Effector memory CD8-positive, alpha-beta T cell (primary cell): Measurements from ENCODE around the gene XPOT.

Experiments used
- ATAC-seq: fragments of 150-1000 bp; cut with Tn5 transposase; replicated peaks from 2 replicates; pipeline ENCODE4 v1.10.0; 2021; ENCODE audit warnings: mild to moderate bottlenecking, moderate library complexity
- DNase-seq, 3 experiments: peaks; one replicate each; pipeline ENCODE4 v3.0.0; 2021
- H3K27ac Mint-ChIP-seq, 2 donors: one replicate each; pipeline ENCODE4 v1.8.0; 2022; ENCODE audit warnings: mild to moderate bottlenecking in 2 of 2, mixed read lengths in 2 of 2, moderate library complexity in 2 of 2
- H3K27me3 Mint-ChIP-seq, 2 donors: one replicate each; pipeline ENCODE4 v1.8.0; 2022; ENCODE audit warnings: mixed read lengths in 2 of 2
- H3K36me3 Mint-ChIP-seq: one replicate; pipeline ENCODE4 v1.8.0; 2022; ENCODE audit warnings: mild to moderate bottlenecking, moderate library complexity, mixed read lengths; ENCODE audit not compliant: insufficient read depth
- H3K4me1 Mint-ChIP-seq, 2 donors: one replicate each; pipeline ENCODE4 v1.8.0; 2022; ENCODE audit warnings: low read depth in 2 of 2, mixed read lengths in 2 of 2
- H3K4me3 Mint-ChIP-seq, 2 donors: one replicate each; pipeline ENCODE4 v1.8.0; 2022; ENCODE audit warnings: mild to moderate bottlenecking in 2 of 2, mixed read lengths in 2 of 2, moderate library complexity in 2 of 2
- H3K9me3 Mint-ChIP-seq, 2 donors: one replicate each; pipeline ENCODE4 v1.8.0; 2022; ENCODE audit warnings: mixed read lengths in 2 of 2

XPOT gene

DNA sequence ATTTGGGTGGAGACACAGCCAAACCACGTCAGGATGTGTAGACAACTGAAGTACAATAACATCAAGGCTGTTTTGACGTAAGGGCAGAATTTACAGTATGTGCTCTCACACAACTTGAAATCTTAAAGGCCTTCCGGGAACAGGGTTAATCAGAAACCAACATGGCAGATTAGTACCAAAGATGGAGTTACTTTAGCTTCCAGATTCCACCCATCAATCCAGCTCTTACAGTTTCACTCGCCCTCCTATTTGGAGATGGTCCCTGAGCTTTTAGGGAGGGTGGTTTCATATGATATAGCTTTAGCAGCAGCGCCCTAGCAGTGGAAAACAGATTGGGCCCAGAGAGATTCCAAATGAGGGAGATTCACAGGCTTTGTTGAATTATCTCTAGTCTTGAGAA is 2.0 kb upstream of the XPOT start:
- Mint-ChIP-seq H3K36me3 (peaks cover 21% of the 10 kb centered on the region), H3K27me3 (no peaks in the 10 kb centered on the region), H3K4me1 (peaks cover 11% of the 10 kb centered on the region in 2 donors), H3K9me3 (no peaks in the 10 kb centered on the region), H3K4me3 (no peak overlapping the region), H3K27ac (peak overlapping the region; percentile 9 to 13)
- ATAC-seq (no peak), DNase-seq (no peak)

- Mint-ChIP-seq H3K36me3 (peaks cover 24% of the 10 kb centered on the region), H3K9me3 (no peaks in the 10 kb centered on the region), H3K27ac (peak overlapping the region; percentile 96), H3K4me1 (peaks cover 11 to 13% of the 10 kb centered on the region in 2 donors), H3K27me3 (no peaks in the 10 kb centered on the region), H3K4me3 (peak overlapping the region; percentile 98)
- DNase-seq = peak; percentile 7 to 14 (median 12)
- ATAC-seq = peak; percentile 5
Observed at GRCh38 chr12:64404470-64405256, 471 bp downstream of the XPOT start.

DNA sequence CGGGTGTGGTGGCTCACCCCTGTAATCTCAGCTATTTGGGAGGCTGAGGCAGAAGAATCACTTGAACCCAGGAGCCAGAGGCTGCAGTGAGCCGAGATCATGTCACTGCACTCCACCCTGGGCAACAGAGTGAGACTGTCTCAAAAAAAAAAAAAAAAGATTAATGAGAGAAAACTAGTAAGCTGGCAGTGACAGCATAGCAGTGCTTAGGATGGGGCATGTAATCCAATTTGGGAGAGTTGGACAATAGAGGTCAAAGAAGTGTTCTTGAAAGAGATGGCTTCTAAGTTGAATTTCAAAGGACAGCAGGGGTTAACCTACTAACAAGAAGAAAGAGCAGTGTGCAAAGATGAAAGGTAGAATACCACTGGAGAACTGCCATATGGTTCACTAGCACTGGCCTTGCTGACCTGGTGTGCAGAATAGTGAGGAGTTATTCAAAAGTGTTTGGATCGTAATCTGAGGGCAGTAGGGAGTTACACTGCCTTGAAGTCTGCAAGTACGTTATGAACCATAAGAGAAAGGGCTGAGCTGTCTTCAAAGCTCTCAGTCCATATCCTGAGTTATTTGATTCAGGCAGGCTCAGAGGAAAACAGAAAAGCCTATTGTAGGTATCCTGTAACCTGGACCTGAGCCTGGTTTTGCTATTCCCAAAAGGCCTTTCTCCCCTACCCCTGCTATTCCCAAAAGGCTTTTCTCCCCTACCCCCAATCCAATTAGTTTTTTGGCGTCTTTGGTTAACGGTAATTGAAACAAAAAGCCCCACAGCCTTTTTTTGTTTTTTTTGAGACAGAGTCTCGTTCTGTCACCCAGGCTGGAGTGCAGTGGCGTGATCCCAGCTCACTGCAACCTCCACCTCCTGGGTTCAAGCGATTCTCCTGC is 3.4 kb downstream of the XPOT start:
- no peaks in the 10 kb centered on the region for H3K9me3 Mint-ChIP-seq
- H3K36me3 Mint-ChIP-seq = peaks cover 38% of the 10 kb centered on the region
- no peaks in the 10 kb centered on the region for H3K27me3 Mint-ChIP-seq
- H3K4me1 Mint-ChIP-seq = peaks cover 4 to 15% of the 10 kb centered on the region in 2 donors
- no peak for ATAC-seq
- H3K27ac Mint-ChIP-seq = peak overlapping the region in 1 of 2 donors; percentile 29
- DNase-seq = no peak
- H3K4me3 Mint-ChIP-seq = no peak overlapping the region

GRCh38 chr12:64411427-64411826 is 7.2 kb downstream of the XPOT start:
- no peaks in the 10 kb centered on the region for H3K27me3 Mint-ChIP-seq
- H3K27ac Mint-ChIP-seq = no peak overlapping the region
- DNase-seq (no peak), ATAC-seq (no peak)
- no peak overlapping the region for H3K4me3 Mint-ChIP-seq
- H3K4me1 Mint-ChIP-seq = peaks cover 2 to 4% of the 10 kb centered on the region in 2 donors
- H3K9me3 Mint-ChIP-seq = no peaks in the 10 kb centered on the region
- H3K36me3 Mint-ChIP-seq = peaks cover 52% of the 10 kb centered on the region

DNA sequence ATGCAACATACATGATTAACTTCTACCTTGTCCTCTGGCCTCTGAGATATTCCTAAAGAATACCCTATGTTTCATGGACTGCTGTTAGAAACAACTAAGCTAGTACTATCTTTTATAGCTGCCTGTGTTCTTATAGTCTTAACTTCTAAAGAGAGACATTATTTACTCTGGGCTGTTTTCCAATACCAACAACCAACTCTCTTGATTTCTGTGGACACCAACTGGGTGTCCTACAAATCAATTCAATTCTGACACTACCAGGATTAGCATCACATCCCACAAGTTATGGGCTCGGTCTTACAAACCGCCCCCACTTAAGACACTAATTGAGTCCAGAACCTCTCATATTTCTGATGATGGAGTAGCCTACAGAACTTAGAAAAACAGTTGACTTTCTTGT is 8.3 kb downstream of the XPOT start:
- ATAC-seq = no peak
- DNase-seq = no peak
- H3K4me1 Mint-ChIP-seq = peaks cover 2 to 4% of the 10 kb centered on the region in 2 donors
- peak overlapping the region in 1 of 2 donors; percentile 31 for H3K27ac Mint-ChIP-seq
- H3K36me3 Mint-ChIP-seq = peaks cover 55% of the 10 kb centered on the region
- no peak overlapping the region for H3K4me3 Mint-ChIP-seq
- H3K9me3 Mint-ChIP-seq = no peaks in the 10 kb centered on the region
- no peaks in the 10 kb centered on the region for H3K27me3 Mint-ChIP-seq

DNA sequence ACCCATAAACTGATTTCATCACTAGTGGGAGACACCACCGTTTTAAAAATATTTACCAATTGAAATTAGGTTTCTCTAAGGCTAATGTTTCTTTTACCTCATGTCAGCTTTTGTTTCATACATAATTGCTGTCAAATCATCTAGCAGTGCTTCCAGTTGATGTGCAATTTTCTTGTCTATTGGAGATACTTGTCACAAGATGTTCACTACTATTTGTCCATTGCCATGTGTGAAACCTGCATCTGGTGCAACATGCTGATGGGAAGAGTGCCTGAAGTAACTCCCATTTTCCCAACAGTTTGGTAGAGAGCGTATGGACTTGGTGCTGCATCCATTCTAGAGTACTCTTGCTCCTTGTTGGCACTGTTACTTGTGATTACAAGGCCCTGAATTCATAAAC is 9.7 kb downstream of the XPOT start:
- H3K4me3 Mint-ChIP-seq = no peak overlapping the region
- H3K9me3 Mint-ChIP-seq = no peaks in the 10 kb centered on the region
- peaks cover 0 to 4% of the 10 kb centered on the region in 2 donors for H3K4me1 Mint-ChIP-seq
- no peak for ATAC-seq
- H3K27me3 Mint-ChIP-seq = no peaks in the 10 kb centered on the region
- no peak overlapping the region for H3K27ac Mint-ChIP-seq
- no peak for DNase-seq
- peaks cover 67% of the 10 kb centered on the region for H3K36me3 Mint-ChIP-seq

DNA sequence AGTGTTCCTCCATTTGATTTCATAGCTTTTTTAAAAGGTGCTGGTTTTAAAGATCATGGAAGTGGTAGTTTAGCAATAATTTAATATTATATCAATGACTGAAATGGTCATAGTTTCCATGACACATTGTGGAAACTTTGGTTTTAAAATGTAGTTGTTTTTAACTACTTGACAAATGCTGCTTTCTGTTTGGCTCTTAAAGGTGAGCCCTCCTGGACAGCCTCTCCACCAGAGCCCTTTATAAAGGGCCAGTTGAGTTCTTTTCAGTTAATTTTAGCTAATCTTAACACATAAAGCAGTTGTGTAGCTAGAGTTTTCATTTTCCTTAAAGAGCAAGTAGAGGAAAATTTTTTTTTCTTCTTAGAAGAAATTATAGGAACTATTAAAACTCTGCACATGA is 14.0 kb downstream of the XPOT start:
- no peaks in the 10 kb centered on the region for H3K27me3 Mint-ChIP-seq
- ATAC-seq (no peak), DNase-seq (no peak)
- no peaks in the 10 kb centered on the region for H3K9me3 Mint-ChIP-seq
- peaks cover 0 to 4% of the 10 kb centered on the region in 2 donors for H3K4me1 Mint-ChIP-seq
- H3K36me3 Mint-ChIP-seq = peaks cover 89% of the 10 kb centered on the region
- H3K4me3 Mint-ChIP-seq = no peak overlapping the region
- H3K27ac Mint-ChIP-seq = no peak overlapping the region

DNA sequence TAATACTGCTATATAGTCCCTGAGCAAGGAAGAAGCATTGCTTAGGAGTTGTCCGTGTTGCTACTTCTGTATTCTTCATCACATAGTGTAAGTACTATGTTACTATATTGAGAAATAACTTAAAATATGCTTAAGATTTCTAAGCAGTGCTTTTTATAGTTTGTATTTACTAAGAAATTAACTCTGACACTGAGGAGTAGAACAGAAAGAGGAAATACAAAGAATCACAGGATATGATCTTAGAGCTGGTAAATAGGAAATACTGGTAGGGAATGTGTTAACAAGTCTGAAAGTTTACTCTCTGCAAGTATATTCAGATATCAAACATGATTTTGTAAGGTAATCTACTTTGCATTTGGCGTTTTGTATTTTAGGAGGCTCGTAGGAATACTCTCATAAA is 15.5 kb downstream of the XPOT start:
- no peak overlapping the region for H3K4me3 Mint-ChIP-seq
- ATAC-seq (no peak), DNase-seq (no peak)
- H3K9me3 Mint-ChIP-seq = no peaks in the 10 kb centered on the region
- H3K4me1 Mint-ChIP-seq = peaks cover 0 to 4% of the 10 kb centered on the region in 2 donors
- H3K27ac Mint-ChIP-seq = no peak overlapping the region
- no peaks in the 10 kb centered on the region for H3K27me3 Mint-ChIP-seq
- H3K36me3 Mint-ChIP-seq = peaks cover 95% of the 10 kb centered on the region

DNA sequence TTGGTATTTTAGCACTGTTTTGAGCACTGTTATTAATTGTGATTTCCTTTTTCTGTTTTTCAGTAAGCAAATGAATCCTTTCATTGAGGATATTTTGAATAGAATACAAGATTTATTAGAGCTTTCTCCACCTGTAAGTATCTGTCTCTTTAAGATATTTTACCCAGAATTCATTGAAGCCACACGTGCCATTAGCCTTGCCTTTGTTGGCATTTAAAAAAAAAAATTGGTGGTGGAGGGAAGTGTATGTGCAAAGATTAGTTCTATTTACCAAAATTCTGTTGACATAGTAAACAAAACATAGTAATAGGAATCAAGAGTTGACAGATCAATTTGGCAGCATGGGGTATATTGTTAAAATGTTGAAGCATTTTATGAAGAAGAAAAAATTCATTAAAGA is 23.8 kb downstream of the XPOT start:
- no peak for ATAC-seq
- H3K36me3 Mint-ChIP-seq = peaks cover 94% of the 10 kb centered on the region
- no peak overlapping the region for H3K4me3 Mint-ChIP-seq
- DNase-seq = no peak
- no peaks in the 10 kb centered on the region for H3K4me1 Mint-ChIP-seq
- no peaks in the 10 kb centered on the region for H3K27me3 Mint-ChIP-seq
- no peak overlapping the region for H3K27ac Mint-ChIP-seq
- no peaks in the 10 kb centered on the region for H3K9me3 Mint-ChIP-seq

- no peaks in the 10 kb centered on the region for H3K9me3 Mint-ChIP-seq
- no peak overlapping the region for H3K4me3 Mint-ChIP-seq
- no peak for DNase-seq
- no peak for ATAC-seq
- peak overlapping the region in 1 of 2 donors; percentile 65 for H3K27ac Mint-ChIP-seq
- H3K36me3 Mint-ChIP-seq = peaks cover 90% of the 10 kb centered on the region
- no peaks in the 10 kb centered on the region for H3K4me1 Mint-ChIP-seq
- H3K27me3 Mint-ChIP-seq = no peaks in the 10 kb centered on the region
Observed at GRCh38 chr12:64428956-64429355, 24.8 kb downstream of the XPOT start.

DNA sequence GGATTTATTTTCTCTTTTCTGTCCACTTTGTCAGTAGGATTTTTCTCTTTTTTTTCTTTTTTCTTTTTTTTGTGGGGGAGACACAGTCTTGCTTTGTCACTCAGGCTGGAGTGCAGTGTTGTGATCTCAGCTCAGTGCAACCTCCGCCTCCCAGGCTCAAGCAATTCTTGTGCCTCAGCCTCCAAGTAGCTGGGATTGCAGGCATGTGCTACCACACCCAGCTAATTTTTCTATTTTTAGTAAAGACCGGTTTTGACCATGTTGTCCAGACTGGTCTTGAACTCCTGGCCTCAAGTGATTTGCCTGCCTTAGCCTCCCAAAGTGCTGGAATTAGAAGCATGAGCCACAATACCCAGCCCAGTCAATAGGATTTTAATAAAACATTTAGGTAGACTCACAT is 26.7 kb downstream of the XPOT start:
- no peaks in the 10 kb centered on the region for H3K9me3 Mint-ChIP-seq
- no peaks in the 10 kb centered on the region for H3K27me3 Mint-ChIP-seq
- no peak for DNase-seq
- peaks cover 87% of the 10 kb centered on the region for H3K36me3 Mint-ChIP-seq
- no peak overlapping the region for H3K4me3 Mint-ChIP-seq
- no peaks in the 10 kb centered on the region for H3K4me1 Mint-ChIP-seq
- H3K27ac Mint-ChIP-seq = peak overlapping the region in 1 of 2 donors; percentile 41
- no peak for ATAC-seq

DNA sequence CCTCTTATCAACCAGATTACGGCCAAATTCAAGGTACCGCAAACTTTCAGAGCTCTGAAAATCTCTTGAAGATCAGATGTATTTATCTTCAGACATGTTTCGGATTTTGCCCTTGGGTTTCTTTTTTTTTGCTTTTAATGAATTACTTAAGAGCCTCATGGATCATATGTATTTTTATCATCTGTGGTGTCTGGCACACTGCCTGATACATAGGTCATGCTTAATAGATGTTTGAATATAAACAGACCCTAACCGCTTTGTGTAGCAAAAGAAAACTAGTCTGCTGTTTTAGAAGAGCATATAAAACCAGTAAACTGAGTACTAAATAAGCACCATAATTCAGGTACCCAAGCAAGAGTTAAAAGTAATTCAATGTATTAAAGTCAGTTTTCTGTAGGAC is 27.6 kb downstream of the XPOT start:
- no peak for ATAC-seq
- Mint-ChIP-seq H3K4me3 (no peak overlapping the region), H3K36me3 (peaks cover 87% of the 10 kb centered on the region)

DNA sequence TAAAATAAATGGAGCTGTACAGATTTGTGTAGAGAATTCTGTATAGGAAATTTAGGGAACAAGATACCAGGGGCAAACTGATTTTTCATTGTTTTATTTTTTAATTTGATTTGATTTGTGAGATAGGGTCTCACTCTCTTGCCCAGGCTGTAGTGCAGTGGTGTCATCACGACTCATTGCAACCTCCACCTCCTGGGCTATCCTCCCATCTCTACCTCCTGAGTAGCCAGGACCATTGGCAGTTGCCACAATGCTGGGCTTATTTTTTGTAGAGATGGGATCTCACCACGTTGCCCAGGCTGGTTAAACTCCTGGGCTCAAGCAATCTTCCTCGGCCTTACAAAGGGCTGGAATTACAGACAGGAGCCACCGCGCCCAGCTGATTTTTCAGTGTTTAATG is 29.7 kb downstream of the XPOT start:
- H3K4me3 Mint-ChIP-seq = no peak overlapping the region
- no peak overlapping the region for H3K27ac Mint-ChIP-seq
- peaks cover 81% of the 10 kb centered on the region for H3K36me3 Mint-ChIP-seq
- H3K27me3 Mint-ChIP-seq = no peaks in the 10 kb centered on the region
- no peaks in the 10 kb centered on the region for H3K9me3 Mint-ChIP-seq
- H3K4me1 Mint-ChIP-seq = no peaks in the 10 kb centered on the region
- DNase-seq (no peak), ATAC-seq (no peak)

More for the DNA sequence above, 27.6 kb downstream of the XPOT start:
- Mint-ChIP-seq H3K4me1 (no peaks in the 10 kb centered on the region), H3K9me3 (no peaks in the 10 kb centered on the region), H3K27ac (no peak overlapping the region), H3K27me3 (no peaks in the 10 kb centered on the region)
- DNase-seq = no peak

- no peak for DNase-seq
- no peaks in the 10 kb centered on the region for H3K27me3 Mint-ChIP-seq
- H3K4me3 Mint-ChIP-seq = no peak overlapping the region
- no peak for ATAC-seq
- peaks cover 39% of the 10 kb centered on the region for H3K36me3 Mint-ChIP-seq
- no peaks in the 10 kb centered on the region for H3K9me3 Mint-ChIP-seq
- H3K27ac Mint-ChIP-seq = no peak overlapping the region
- H3K4me1 Mint-ChIP-seq = no peaks in the 10 kb centered on the region
Observed at GRCh38 chr12:64440100-64440499, 35.9 kb downstream of the XPOT start.
